Prostate gland (tissue), 2 donors: Measurements from ENCODE around the gene CTR9.

ENCODE experiments used
- POLR2A ChIP-seq: fragments of 450-650 bp; IDR thresholded peaks from one replicate; pipeline ENCODE4 v1.6.1; 2016; ENCODE audit warnings: antibody characterized with exemption, mild to moderate bottlenecking
- TF ChIP-seq, protein P1 (sequence below), 4 experiments: fragments of 200-600 bp in 2 of 4; fragments of 450-650 bp in 2 of 4; sonication (generic) in 2 of 4; IDR thresholded peaks; 1 replicate in 3 of 4; 2 replicates in 1 of 4; pipeline ENCODE4 v1.5.1; 2016 to 2019; ENCODE audit warnings: antibody characterized with exemption in 4 of 4, mild to moderate bottlenecking in 2 of 4, moderate library complexity in 2 of 4

DNA sequence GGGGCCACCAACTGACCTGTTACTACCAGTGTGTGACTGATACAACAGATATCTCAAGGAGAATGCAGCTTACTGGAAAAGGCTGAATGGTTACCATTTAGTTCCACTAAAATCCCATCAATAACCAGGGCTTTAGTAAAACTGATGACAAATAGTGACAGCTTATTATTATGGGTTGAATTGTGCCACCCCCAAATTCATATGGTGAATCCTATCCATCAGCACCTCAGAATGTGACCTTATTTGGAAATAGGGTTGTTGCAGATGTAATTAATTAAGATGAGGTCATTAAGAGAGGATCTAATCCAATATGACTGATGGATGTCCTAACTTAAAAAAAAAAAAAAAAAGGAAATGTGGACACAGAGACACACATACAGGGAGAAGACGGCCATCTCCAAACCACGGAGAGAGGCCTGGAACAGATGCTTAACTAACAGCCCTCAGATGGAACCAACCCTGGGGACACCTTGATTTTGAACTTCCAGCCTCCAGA, 30.1 kb upstream of the CTR9 start:
- no peak for TF ChIP-seq POLR2A
- TF ChIP-seq, protein P1, sequence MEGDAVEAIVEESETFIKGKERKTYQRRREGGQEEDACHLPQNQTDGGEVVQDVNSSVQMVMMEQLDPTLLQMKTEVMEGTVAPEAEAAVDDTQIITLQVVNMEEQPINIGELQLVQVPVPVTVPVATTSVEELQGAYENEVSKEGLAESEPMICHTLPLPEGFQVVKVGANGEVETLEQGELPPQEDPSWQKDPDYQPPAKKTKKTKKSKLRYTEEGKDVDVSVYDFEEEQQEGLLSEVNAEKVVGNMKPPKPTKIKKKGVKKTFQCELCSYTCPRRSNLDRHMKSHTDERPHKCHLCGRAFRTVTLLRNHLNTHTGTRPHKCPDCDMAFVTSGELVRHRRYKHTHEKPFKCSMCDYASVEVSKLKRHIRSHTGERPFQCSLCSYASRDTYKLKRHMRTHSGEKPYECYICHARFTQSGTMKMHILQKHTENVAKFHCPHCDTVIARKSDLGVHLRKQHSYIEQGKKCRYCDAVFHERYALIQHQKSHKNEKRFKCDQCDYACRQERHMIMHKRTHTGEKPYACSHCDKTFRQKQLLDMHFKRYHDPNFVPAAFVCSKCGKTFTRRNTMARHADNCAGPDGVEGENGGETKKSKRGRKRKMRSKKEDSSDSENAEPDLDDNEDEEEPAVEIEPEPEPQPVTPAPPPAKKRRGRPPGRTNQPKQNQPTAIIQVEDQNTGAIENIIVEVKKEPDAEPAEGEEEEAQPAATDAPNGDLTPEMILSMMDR (IDR thresholded peaks at IDR 0.05), result no peak
